Fibroblast of upper back skin (primary cell): ENCODE data around the gene NUP62.
"Not testable (repeated sequence)": the region's sequence is repeated elsewhere in the genome, so short reads cannot be mapped to it uniquely, and the experiment has no call there.

ENCODE experiments used
- DNase-seq: peaks from one replicate; pipeline ENCODE4 v3.0.0-alpha.2; 2013

The NUP62 gene

DNA sequence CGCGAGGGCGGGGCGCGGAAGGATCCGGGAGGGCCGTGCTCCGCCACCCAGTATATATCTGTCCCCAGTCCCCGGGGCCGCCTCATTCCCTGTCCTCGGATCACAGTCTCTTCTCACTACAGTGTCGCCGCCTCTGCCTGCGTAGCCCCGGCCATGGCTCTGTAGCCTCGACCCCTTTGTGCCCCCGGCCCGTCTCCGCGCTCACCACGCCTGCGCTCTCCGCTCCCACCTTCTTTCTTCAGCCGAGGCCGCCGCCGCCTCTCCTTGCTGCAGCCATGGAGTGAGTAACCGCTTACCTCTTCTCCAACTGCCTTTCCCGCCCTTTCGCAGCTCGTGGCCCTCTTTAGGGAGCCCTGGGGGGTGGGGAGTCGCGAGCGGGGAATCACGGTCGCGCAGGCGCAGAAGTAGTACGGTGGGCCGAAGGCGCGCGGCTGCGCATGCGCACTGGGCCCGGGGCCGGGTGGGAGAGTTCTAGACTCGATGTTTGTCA, at the start of gene NUP62, which contains the start of gene ATF5:
Gene NUP62, minus strand, starts transcription at position 384 of the 490 bp plus-strand sequence. CDS start 19,697 bp downstream, outside the sequence.
Gene ATF5, plus strand, starts transcription at position 85 of the 490 bp plus-strand sequence. CDS start 1,646 bp downstream, outside the sequence.
- peak; percentile 84 for DNase-seq

- DNase-seq = no peak
These were observed 49.0 kb upstream of the NUP62 start for GRCh38 chr19:49978324-49978723.

DNA sequence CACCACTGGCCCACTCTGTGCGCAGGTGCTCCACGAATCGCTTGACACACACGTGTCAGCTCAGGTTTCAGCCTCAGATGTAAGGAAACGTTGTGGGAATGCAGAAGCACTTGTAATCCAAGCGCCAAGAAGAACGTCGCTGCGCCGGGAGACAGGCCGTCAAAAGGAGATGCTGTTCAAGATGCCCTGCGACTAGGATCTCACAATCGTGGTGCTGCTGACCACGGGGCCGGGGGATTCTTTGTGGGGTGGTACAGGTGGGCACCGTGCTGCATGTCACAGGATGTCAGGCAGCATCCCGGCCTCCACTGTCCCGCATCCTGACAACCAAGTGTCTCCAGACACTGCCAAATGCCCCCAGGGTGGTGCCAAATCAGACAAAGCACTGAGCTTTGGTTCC, 48.6 kb upstream of the NUP62 start:
- no peak for DNase-seq

- no peak for DNase-seq
These were observed 47.8 kb upstream of the NUP62 start for GRCh38 chr19:49977076-49977475.

DNA sequence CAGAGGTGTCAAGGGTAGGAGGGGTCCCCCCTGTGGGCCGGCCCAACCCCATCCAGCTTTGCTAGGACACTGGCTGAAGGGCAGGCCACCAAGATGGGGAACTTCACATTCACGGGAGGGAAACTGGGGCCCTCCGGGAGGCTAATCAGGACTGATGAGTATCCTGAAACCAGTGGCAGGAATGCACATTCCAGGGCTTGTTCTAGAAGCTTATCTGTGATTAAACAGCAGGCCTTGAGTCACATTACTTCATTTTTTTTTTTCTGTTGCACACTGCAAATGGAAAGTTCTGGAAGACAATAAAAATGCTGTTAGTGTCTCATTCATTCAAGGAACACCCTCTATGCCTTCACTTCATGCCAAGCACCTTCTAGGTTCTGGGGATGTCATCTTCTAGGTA, 47.2 kb upstream of the NUP62 start:
- no peak for DNase-seq

GRCh38 chr19:49975051-49975450, 45.7 kb upstream of the NUP62 start:
- no peak for DNase-seq

DNA sequence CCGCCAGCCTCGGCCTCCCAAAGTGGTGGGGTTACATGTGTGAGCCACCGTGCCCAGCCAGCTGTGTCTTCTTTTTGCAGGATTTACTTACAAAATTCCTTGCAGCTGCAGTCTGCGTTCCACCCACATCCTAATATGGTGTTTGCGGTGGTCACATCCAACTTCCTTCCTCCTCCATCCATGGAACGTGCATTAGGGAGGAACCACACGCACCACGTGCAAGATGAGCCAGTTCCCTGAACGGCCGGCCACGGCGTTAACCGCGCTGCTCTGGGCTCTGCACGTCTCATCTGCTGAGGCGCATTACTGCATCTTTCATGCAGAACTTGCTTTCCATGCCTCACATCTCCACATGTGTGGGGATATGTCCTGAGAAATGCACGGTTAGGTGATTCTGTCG, 44.7 kb upstream of the NUP62 start:
- no peak for DNase-seq

- no peak for DNase-seq
These were observed 43.5 kb upstream of the NUP62 start for GRCh38 chr19:49972841-49973240.

DNA sequence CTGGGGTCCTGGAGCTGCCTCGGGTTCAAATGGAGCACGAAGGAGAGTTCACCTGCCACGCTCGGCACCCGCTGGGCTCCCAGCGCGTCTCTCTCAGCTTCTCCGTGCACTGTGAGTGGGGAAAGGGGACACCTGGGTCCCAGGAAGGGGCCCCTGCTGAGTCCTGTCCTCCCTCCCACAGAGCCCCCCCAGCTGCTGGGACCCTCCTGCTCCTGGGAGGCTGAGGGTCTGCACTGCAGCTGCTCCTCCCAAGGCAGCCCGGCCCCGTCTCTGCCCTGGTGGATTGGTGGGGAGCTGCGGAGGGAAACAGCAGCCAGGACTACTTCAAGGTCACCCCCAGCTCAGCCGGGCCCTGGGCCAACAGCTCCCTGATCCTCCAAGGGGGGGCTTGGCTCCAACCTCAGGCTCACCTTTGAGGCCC, 42.7 kb upstream of the NUP62 start:
- DNase-seq = no peak

DNA sequence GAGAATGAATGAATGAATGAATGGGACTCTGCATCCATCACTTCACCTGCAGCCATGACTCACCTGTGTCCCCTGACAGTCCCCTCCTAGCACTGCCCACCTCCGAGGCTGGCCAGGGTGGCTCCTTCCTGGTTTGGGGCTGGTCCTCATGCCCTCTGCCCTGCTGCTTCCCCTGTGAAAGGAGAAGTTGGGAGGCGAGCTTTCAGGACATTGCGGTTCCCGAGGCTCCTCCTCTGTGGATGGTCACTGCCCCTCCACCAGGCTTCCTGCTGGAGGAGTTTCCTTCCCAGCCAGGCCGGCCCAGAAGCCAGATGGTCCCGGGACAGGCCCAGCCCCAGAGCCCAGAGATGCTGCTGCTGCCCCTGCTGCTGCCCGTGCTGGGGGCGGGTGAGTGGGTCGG, 40.1 kb upstream of the NUP62 start:
- DNase-seq = not testable (repeated sequence)

DNA sequence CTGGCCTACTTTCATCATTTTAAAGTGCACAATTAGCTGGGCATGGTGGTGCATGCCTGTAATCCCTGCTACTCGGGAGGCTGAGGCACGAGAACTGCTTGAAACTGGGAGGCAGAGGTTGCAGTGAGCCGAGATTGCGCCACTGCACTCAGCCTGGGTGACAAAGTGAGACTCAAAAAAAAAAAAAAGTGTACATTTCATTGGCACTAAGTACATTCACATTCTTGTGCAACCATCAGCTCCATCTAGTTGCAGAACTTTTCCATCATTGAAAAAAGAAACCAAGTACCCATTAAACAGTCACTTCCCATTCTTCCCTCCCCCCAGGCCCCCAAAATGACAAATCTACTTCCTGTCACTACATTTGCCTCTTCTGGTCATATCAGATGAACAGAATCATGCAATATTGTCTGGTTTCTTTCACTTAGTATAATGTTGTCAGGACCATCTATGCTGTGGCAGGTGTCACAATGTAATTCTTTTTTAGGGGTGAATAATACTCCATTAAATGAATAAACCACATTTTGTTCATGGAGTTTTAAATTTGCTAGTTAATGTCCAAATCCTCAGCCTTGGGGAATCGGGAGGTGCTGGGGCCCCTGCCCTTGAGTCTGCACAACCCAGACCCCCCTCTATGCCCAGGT, 39.1 kb upstream of the NUP62 start:
- DNase-seq = no peak

DNA sequence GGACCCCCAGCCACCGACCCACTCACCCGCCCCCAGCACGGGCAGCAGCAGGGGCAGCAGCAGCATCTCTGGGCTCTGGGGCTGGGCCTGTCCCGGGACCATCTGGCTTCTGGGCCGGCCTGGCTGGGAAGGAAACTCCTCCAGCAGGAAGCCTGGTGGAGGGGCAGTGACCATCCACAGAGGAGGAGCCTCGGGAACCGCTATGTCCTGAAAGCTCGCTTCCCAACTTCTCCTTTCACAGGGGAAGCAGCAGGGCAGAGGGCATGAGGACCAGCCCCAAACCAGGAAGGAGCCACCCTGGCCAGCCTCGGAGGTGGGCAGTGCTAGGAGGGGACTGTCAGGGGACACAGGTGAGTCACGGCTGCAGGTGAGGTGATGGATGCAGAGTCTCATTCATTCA, 31.7 kb upstream of the NUP62 start, which contains the start of gene SIGLEC11:
Gene SIGLEC11, minus strand, starts transcription at position 193 of the 400 bp plus-strand sequence. Its CDS starts 91 bp downstream, at position 102.
- DNase-seq = not testable (repeated sequence)

DNA sequence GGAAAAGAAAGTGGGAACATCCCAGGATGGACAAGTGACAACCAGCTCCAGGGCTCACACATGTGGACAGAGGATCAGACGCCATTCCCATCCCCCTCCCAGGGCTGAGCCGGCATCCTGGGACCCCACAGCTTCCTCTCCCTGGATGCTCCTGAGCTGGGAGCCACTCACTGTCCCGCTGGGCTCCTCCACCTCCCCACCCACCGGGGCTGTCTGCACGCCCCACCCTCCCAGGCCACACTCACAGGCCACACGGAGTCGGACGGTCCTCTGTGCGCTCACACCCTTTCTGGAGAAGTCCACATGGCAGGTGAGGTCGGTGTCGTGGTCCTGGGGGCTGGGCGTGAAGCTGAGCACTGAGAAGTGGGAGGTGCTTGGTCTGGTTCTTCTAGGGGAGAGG, 30.6 kb upstream of the NUP62 start:
- DNase-seq = not testable (repeated sequence)

- not testable (repeated sequence) for DNase-seq
These were observed 29.3 kb upstream of the NUP62 start for GRCh38 chr19:49958596-49958995.

DNA sequence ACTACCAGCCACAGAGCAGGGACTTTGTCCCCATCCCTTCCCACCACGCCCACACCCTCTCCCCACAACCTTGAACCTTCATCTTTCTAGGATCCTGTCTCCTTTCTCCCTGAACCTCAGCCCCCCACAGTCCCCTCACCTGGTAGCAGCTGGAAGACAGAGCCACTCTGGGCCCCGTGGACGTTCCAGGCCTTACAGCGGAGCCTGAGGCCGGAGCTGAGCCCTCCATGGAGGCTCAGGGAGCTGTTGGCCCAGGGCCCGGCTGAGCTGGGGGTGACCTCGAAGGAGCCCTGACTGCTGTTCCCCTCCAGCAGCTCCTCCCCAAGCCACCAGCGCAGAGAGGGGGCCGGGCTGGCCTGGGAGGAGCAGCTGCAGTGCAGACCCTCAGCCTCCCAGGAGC, 28.8 kb upstream of the NUP62 start:
- not testable (repeated sequence) for DNase-seq

DNA sequence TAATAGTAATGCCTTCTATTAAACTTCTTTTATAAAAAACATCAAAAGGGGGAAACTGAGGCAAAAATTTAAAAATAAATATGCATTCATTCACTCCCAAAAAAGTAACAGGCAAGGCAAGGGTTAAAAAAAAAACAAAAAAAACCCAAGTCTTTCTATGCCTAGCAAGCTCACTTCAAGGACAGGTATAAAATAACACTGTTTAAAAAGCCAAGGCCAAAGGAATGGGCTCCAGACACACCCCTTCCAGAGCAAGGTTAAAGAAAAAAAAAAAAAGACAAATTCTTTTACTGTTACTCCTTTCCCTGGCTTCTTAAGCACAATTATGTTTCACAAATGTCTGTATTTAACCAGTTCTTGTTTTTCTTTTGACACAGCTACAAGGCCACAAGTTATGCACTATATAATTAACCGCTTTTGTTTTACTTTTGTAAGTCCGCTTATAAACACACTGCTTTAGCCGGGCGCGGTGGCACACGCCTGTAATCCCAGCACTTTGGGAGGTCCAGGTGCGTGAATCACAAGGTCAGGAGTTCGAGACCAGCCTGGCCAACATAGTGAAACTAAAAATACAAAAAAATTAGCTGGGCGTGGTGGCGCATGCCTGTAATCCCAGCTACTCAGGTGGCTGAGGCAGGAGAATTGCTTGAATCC, 28.1 kb upstream of the NUP62 start:
- no peak for DNase-seq

DNA sequence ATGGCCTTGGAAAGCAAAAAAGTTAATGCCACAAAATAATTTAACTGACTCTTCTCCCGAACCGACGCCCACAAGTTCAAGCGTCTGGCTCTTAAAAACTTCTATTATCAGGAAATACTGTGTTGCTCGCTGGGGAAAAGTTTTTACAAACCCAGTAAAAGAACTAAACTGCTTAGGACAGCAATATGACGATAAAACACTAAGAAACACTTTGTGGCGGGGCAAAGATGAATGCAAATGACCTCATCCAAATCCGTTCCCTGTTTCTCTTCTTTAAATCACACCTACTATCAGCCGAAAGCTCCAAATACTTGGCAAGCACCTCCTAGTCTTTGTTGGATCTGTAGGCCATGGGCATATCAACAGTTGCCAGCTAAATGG, 26.8 kb upstream of the NUP62 start:
- no peak for DNase-seq

DNA sequence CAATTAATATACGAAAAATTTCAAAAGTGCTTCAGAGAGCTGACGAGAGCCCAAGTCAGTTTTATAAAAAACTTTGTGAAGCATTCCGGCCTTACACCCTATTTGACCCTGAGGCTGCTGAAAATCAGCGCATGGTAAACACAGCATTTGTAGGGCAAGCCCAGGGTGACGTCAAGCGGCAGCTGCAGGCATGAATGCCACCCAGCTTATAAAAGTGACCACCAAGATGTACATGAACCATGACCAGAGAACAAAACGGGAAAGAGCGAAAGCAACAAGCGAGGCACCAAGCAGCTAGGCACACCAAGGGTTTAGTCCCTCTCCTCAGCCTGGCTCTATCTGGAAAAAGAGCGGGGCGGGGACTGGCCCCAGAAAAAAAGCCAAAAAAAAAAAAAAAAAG, 25.6 kb upstream of the NUP62 start:
- no peak for DNase-seq

GRCh38 chr19:49954092-49954829, 25.0 kb upstream of the NUP62 start:
- DNase-seq = peak; percentile 36

GRCh38 chr19:49953416-49953815, 24.1 kb upstream of the NUP62 start:
- DNase-seq = no peak

DNA sequence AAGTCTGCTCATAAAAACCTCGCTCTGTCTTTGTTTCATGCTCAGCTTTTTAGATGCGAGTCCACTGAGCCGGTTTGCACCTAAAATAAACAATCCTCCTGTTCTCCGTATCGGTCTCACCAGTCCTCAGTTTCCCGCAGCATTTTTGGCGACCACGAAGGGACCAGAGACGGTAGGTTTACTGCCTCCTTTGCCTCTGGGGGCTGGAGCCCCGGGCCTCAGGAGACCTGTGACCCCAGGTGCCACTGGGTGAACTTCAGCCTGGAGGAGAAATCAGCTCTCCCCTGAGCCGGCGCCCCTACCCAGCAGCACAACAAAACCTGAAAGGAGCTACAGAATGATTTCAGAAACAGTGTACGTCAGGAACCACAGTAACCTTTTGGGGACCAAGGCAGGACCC, 23.6 kb upstream of the NUP62 start:
- no peak for DNase-seq

DNA sequence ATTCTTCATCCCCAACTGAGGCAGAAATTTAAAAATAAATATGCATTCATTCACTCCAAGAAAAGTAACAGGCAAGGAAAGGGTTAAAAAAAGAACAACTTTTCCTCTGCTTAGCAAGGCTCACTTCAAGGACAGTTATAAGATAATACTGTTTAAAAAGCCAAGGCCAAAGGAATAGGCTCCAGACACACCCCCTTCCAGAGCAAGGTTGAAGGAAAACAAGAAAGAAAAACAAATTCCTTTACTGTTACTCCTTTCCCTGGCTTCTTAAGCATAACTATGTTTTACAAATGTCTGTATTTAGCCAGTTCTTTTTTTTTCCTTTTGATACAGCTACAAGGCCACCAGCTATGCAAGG, 23.2 kb upstream of the NUP62 start:
- DNase-seq = no peak

DNA sequence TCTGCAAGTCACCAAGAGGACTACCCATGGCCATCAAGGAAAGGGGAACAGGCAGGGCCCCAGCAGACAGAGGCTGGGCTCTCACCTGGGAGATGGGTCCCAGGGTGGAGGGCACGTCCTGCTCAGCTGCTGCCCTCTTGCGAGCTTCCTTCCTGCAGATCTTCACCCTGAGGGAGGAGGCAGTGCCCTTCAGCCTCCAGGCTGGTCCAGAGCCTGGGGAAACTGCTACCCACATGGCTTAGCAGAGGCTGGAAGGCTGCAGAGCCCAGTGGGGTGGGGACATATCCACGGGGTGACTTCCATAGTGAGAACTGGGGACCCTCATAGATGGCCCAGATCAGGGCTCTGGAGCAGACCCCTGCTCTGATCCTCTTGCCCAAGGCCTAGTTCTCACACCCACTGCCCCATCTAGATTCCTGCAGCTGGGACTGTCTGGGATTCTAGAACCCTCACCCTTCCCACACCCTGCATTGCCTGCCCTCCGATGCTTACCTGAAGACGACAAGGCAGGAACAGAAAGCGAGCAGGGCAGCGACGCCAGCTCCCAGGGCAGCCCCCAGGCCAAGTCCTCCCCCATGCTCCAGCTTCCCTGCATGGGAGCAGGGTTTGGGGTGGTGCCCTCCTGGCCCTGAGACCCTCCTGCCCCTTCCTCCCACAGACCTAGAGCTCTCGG, 22.6 kb upstream of the NUP62 start:
- DNase-seq = no peak
